Aorta (tissue), 5 donors: ENCODE results near the gene CSF2. TPM values are rescaled to one million over a fixed set of nuclear protein-coding genes. Genes with fewer than 3 reads are reported as not detected.
A peak's percentile ranks its signal among the peaks of the same experiment; 100 is the strongest.

Source experiments
- ATAC-seq: fragments of 200-7000 bp; cut with Tn5 transposase; one replicate; pipeline ENCODE4 v1.9.1; 2022; ENCODE audit warnings: moderate library complexity; ENCODE audit not compliant: low FRiP score
- DNase-seq, 2 donors: peaks; one replicate each; pipeline ENCODE4 v3.0.0-alpha.2; 2020
- H3K27ac ChIP-seq, 2 donors: one replicate each; pipeline ENCODE4 v1.5.1; 2013; ENCODE audit warnings: low read length in 2 of 2, mild to moderate bottlenecking in 2 of 2, moderate library complexity in 2 of 2, control low read depth in 1 of 2, inconsistent platforms in 1 of 2, low read depth in 1 of 2
- H3K27me3 ChIP-seq, 2 donors: one replicate each; pipeline ENCODE4 v1.6.1; 2013; ENCODE audit warnings: control low read depth in 1 of 2, low read length in 1 of 2, mild to moderate bottlenecking in 1 of 2, moderate library complexity in 1 of 2; ENCODE audit not compliant: insufficient read depth in 2 of 2, control insufficient read depth in 1 of 2
- H3K36me3 ChIP-seq, 2 donors: one replicate each; pipeline ENCODE4 v1.6.1; 2013; ENCODE audit warnings: control low read depth in 1 of 2, low read length in 1 of 2, mild to moderate bottlenecking in 1 of 2; ENCODE audit not compliant: insufficient read depth in 2 of 2, control insufficient read depth in 1 of 2
- H3K4me1 ChIP-seq, 2 donors: one replicate each; pipeline ENCODE4 v1.6.1; 2013; ENCODE audit warnings: low read length in 2 of 2, control low read depth in 1 of 2, mild to moderate bottlenecking in 1 of 2, moderate library complexity in 1 of 2; ENCODE audit not compliant: insufficient read depth in 2 of 2, control insufficient read depth in 1 of 2
- H3K4me3 ChIP-seq, 2 donors: one replicate each; pipeline ENCODE4 v1.5.1; 2013; ENCODE audit warnings: low read length in 2 of 2, control low read depth in 1 of 2, mild to moderate bottlenecking in 1 of 2
- H3K9me3 ChIP-seq: one replicate; pipeline ENCODE4 v1.6.1; 2013; ENCODE audit warnings: mild to moderate bottlenecking, low read length; ENCODE audit not compliant: control insufficient read depth
- WGBS, 2 donors: extraction: QIAGEN DNeasy Blood & Tissue Kit; methylation state at CpG; one replicate each; pipeline ENCODE4 v1.1.7; 2013; 5-methylcytosine and 5-hydroxymethylcytosine counted together
- intact Hi-C, 2 donors: fragments of 100-400 bp; cut with DNase I; formaldehyde crosslinking; loops; one replicate each; pipeline versions ENCODE4 v1.14.2 to v1.15.0; 2022
- polyA plus RNA-seq, 2 donors: library from polyadenylated mRNA; stranded (reverse); fragments of 200-250 nt; gene quantifications; one replicate each; pipeline ENCODE4 v1.2.3, GENCODE V29; 2013
- total RNA-seq, 2 donors: library from RNA; stranded (reverse); fragmentation: NEBNext Ultra II Directional; extraction: Animal tissue kit (Norgen Biotek cat#: 25700); gene quantifications; one replicate each; pipeline ENCODE4 v1.2.1, GENCODE V29; 2021
- donor health status: healthy with polysubstance abuse.
- donor health status: Bipolar disorder and iron deficiency.
- donor health status: DM: no; HTN: no; CAD: no.
- donor health status: DM: no; HTN: no; CAD: no.
- donor health status: DM: yes; HTN: yes; CAD: no.

Gene CSF2
- total and polyA plus RNA-seq, 4 donors, result 0.51 TPM; not detected in 3

DNA sequence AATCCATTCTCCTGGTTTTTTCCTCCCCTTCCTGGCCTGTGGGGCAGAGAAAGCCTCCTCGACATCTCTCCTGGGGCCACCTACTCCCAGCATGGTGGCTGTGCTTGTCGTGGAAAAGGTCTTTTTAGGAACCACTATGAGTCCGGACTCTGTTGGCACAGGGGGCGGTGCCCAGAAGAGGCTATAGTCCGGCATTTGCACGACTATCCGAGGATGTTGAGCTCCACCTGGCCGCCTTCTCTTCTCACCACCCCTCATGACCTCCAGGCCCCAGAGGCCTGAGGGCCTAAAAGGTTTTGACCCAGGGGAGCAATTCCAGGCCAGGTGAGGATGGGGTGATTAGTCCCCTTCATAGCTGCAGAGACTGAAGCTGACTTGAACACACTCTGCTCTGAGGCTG, 14.1 kb downstream of the CSF2 start:
- ATAC-seq (no peak), DNase-seq (no peak)
- Histone ChIP-seq H3K4me1 (peaks cover 3% of the 10 kb centered on the region in 2 donors), H3K27ac (no peak overlapping the region), H3K4me3 (no peak overlapping the region), H3K27me3 (no peaks in the 10 kb centered on the region), H3K9me3 (no peaks in the 10 kb centered on the region), H3K36me3 (no peaks in the 10 kb centered on the region)
- intact Hi-C loops, result no loop called here
- WGBS, 2 donors, result 85 to 89% methylated on average over 8 of the region's 8 CpGs

GRCh38 chr5:132089363-132089762, 15.8 kb downstream of the CSF2 start:
- H3K4me1 ChIP-seq, result peaks cover 3% of the 10 kb centered on the region in 2 donors

GRCh38 chr5:132090107-132090506, 16.5 kb downstream of the CSF2 start:
- H3K9me3 ChIP-seq, result no peaks in the 10 kb centered on the region
- intact Hi-C loops, result no loop called here
- H3K27ac ChIP-seq, result no peak overlapping the region
- H3K4me3 ChIP-seq, result no peak overlapping the region
- peaks cover 3% of the 10 kb centered on the region in 2 donors for H3K4me1 ChIP-seq
- no peaks in the 10 kb centered on the region for H3K36me3 ChIP-seq
- DNase-seq, result no peak
- no peak for ATAC-seq
- H3K27me3 ChIP-seq, result no peaks in the 10 kb centered on the region

More at GRCh38 chr5:132089363-132089762, 15.8 kb downstream of the CSF2 start:
- Histone ChIP-seq H3K27me3 (no peaks in the 10 kb centered on the region), H3K9me3 (no peaks in the 10 kb centered on the region), H3K4me3 (no peak overlapping the region), H3K36me3 (no peaks in the 10 kb centered on the region), H3K27ac (no peak overlapping the region)
- no peak for ATAC-seq
- DNase-seq, result no peak
- 97 to 100% methylated on average over 1 of the region's 1 CpG for WGBS, 2 donors
- intact Hi-C loops, result no loop called here

DNA sequence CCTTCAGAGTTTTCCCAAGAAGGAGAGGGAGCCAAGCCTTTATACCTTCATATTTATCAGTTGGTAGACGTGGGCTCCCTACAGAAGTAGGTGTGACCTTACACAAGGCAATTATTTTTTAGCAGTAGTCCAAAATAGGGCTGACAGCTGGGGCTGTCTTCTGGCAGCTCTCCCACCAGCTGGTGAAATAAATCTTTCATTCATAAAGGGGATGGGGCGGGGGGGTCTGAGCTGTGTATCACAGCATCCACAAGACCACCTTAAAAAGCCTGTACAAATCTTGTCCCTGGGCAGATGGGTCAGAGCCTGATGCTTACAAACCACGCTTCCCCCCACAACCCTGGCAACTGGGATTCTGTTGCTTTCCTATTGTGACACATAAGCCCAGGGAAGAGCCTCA, 19.7 kb downstream of the CSF2 start:
- 63 to 71% methylated on average over 3 of the region's 3 CpGs for WGBS, 2 donors
- no peak overlapping the region for H3K4me3 ChIP-seq
- no peak overlapping the region for H3K27ac ChIP-seq
- DNase-seq, result no peak
- intact Hi-C loops, result no loop called here
- H3K36me3 ChIP-seq, result no peaks in the 10 kb centered on the region
- H3K27me3 ChIP-seq, result no peaks in the 10 kb centered on the region
- H3K9me3 ChIP-seq, result no peaks in the 10 kb centered on the region
- no peaks in the 10 kb centered on the region for H3K4me1 ChIP-seq
- ATAC-seq, result no peak

GRCh38 chr5:132094393-132095076, 20.9 kb downstream of the CSF2 start:
- intact Hi-C loops, result no loop called here
- H3K27me3 ChIP-seq, result no peaks in the 10 kb centered on the region
- no peak overlapping the region for H3K4me3 ChIP-seq
- no peaks in the 10 kb centered on the region for H3K9me3 ChIP-seq
- no peak overlapping the region for H3K27ac ChIP-seq
- no peaks in the 10 kb centered on the region for H3K4me1 ChIP-seq
- ATAC-seq (peak; percentile 44), DNase-seq (no peak)
- H3K36me3 ChIP-seq, result no peaks in the 10 kb centered on the region
- WGBS, 2 donors, result 90 to 93% methylated on average over 12 of the region's 12 CpGs

DNA sequence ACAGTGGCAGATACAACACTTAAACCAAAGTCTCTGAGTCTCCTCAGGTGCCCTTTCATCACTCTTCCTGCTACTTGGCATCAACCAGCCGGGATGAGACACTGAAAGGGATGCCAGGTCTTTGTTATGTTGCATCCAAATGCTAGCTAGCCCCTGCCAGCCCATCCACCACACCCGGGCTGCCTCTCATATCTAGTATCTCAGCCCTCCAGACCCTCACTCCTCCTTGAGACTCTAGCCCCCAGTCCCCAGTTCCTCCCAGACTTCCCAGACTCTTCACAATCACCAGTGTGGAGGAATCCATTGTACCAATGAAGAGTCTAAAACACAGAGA, 21.5 kb downstream of the CSF2 start:
- H3K27me3 ChIP-seq, result no peaks in the 10 kb centered on the region
- ATAC-seq (no peak), DNase-seq (no peak)
- H3K27ac ChIP-seq, result no peak overlapping the region
- no peak overlapping the region for H3K4me3 ChIP-seq
- WGBS, 2 donors, result 93% methylated on average over 2 of the region's 2 CpGs
- H3K36me3 ChIP-seq, result no peaks in the 10 kb centered on the region
- H3K9me3 ChIP-seq, result no peaks in the 10 kb centered on the region
- no peaks in the 10 kb centered on the region for H3K4me1 ChIP-seq
- intact Hi-C loops, result no loop called here

GRCh38 chr5:132095424-132095972, 21.9 kb downstream of the CSF2 start:
- ATAC-seq (no peak), DNase-seq (no peak)
- WGBS, 2 donors, result 52 to 60% methylated on average over 6 of the region's 6 CpGs
- Histone ChIP-seq H3K36me3 (no peaks in the 10 kb centered on the region), H3K4me3 (no peak overlapping the region), H3K27me3 (no peaks in the 10 kb centered on the region), H3K9me3 (no peaks in the 10 kb centered on the region), H3K27ac (no peak overlapping the region), H3K4me1 (no peaks in the 10 kb centered on the region)
- intact Hi-C loops, result no loop called here

GRCh38 chr5:132096904-132097303, 23.3 kb downstream of the CSF2 start:
- Histone ChIP-seq H3K9me3 (no peaks in the 10 kb centered on the region), H3K27ac (no peak overlapping the region), H3K27me3 (no peaks in the 10 kb centered on the region), H3K36me3 (no peaks in the 10 kb centered on the region), H3K4me3 (no peak overlapping the region), H3K4me1 (no peaks in the 10 kb centered on the region)
- ATAC-seq (no peak), DNase-seq (no peak)
- intact Hi-C loops, result no loop called here
- 93 to 97% methylated on average over 3 of the region's 3 CpGs for whole genome bisulfite sequencing, 2 donors

DNA sequence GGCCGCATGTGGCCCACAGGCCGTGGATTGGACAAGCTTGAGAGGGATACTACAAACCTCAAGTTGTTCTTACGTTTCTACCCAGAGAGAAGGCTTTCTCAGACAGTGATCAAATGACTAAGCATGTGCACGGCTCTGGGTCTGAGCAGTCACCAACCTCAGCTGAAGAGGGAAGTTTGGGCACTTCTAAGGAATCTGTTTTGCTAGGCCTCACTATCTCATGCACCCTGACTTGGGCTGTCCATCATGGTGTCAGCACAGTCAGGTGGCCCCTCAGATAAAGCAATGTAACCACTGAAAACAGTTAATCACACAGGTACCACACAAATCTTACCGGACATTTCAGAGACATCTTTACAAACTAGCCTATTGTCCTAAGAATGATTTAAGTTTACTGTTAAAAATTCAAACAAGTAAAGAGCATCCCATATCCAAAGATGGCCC, 24.6 kb downstream of the CSF2 start:
- Histone ChIP-seq H3K27ac (no peak overlapping the region), H3K27me3 (no peaks in the 10 kb centered on the region), H3K36me3 (no peaks in the 10 kb centered on the region), H3K4me1 (no peaks in the 10 kb centered on the region), H3K9me3 (no peaks in the 10 kb centered on the region), H3K4me3 (no peak overlapping the region)
- intact Hi-C loops, result no loop called here
- DNase-seq (no peak), ATAC-seq (no peak)
- 80% methylated on average over 5 of the region's 5 CpGs for WGBS, 2 donors
